OCI-LY3 (cell line): Measurements from ENCODE around the gene DCAF17.

Source experiments
- H2AFZ ChIP-seq: fragments of 200-600, 300-600 bp; shearing (Covaris generic); 2 replicates; pipeline ENCODE4 v1.6.0; 2014; ENCODE audit warnings: antibody characterized with exemption, low read depth, low read length
- H3K27ac ChIP-seq: fragments of 200-600, 300-600 bp; sonication (generic); 2 replicates; pipeline ENCODE4 v1.5.1; 2014; ENCODE audit warnings: mild to moderate bottlenecking, low read length, moderate library complexity, mixed read lengths
- H3K27me3 ChIP-seq: fragments of 200-600, 300-600 bp; sonication (generic); 2 replicates; pipeline ENCODE4 v1.6.1; 2014; ENCODE audit warnings: low read depth, low read length, mixed read lengths
- H3K36me3 ChIP-seq: fragments of 200-600, 300-600 bp; sonication (generic); replicated peaks from 2 replicates; pipeline ENCODE3; 2014; ENCODE audit warnings: low read depth, low read length, mixed read lengths
- H3K4me1 ChIP-seq: fragments of 300-600, 200-600 bp; sonication (generic); 2 replicates; pipeline ENCODE4 v1.6.1; 2014; ENCODE audit warnings: low read length, mixed read lengths
- H3K4me2 ChIP-seq: fragments of 200-600, 300-600 bp; sonication (generic); 2 replicates; pipeline ENCODE4 v1.6.1; 2014; ENCODE audit warnings: low read length, mixed read lengths
- H3K4me3 ChIP-seq: fragments of 300-600, 200-600 bp; sonication (generic); 2 replicates; pipeline ENCODE4 v1.5.1; 2014; ENCODE audit warnings: antibody characterized with exemption, mild to moderate bottlenecking, low read length, moderate library complexity
- H3K79me2 ChIP-seq: fragments of 300-600, 200-600 bp; shearing (Covaris generic); 2 replicates; pipeline ENCODE4 v1.6.1; 2014; ENCODE audit warnings: mild to moderate bottlenecking, low read length, mixed read lengths
- H3K9ac ChIP-seq: fragments of 300-600, 200-600 bp; shearing (Covaris generic); 2 replicates; pipeline ENCODE4 v1.6.0; 2014; ENCODE audit warnings: mild to moderate bottlenecking, low read length, moderate library complexity
- H3K9me3 ChIP-seq: fragments of 200-600, 300-600 bp; shearing (Covaris generic); 2 replicates; pipeline ENCODE4 v1.6.1; 2014; ENCODE audit warnings: low read length, mixed read lengths; ENCODE audit not compliant: insufficient read depth
- H4K20me1 ChIP-seq: fragments of 200-600, 300-600 bp; sonication (generic); 2 replicates; pipeline ENCODE4 v1.6.1; 2016; ENCODE audit warnings: low read length, mixed read lengths; ENCODE audit not compliant: insufficient read depth
- CTCF ChIP-seq: fragments of 200-600, 300-600 bp; sonication (generic); IDR thresholded peaks from 2 replicates; pipeline ENCODE4 v1.5.1; 2014; ENCODE audit warnings: antibody characterized with exemption, low read length, low read depth
- EZH2phosphoT487 ChIP-seq: fragments of 200-600 bp; shearing (Covaris generic); IDR thresholded peaks from 2 replicates; pipeline ENCODE4 v1.6.1; 2018; ENCODE audit warnings: antibody characterized with exemption, mixed run types, low read depth

Gene DCAF17

GRCh38 chr2:171410101-171410500 lies 23.9 kb upstream of the DCAF17 start:
- no peaks in the 10 kb centered on the region for H3K36me3 ChIP-seq
- TF ChIP-seq CTCF (no peak), EZH2phosphoT487 (no peak)
- H4K20me1 ChIP-seq, result no peaks in the 10 kb centered on the region
- H3K4me2 ChIP-seq, result no peak overlapping the region
- H2AFZ ChIP-seq, result no peak overlapping the region
- no peak overlapping the region for H3K9ac ChIP-seq
- H3K4me1 ChIP-seq, result peaks cover 23% of the 10 kb centered on the region
- H3K79me2 ChIP-seq, result no peaks in the 10 kb centered on the region
- H3K9me3 ChIP-seq, result no peaks in the 10 kb centered on the region
- H3K27me3 ChIP-seq, result no peaks in the 10 kb centered on the region
- H3K4me3 ChIP-seq, result no peak overlapping the region
- no peak overlapping the region for H3K27ac ChIP-seq

- H3K9me3 ChIP-seq, result no peaks in the 10 kb centered on the region
- no peaks in the 10 kb centered on the region for H4K20me1 ChIP-seq
- H3K27me3 ChIP-seq, result no peaks in the 10 kb centered on the region
- H3K36me3 ChIP-seq, result no peaks in the 10 kb centered on the region
- no peak overlapping the region for H3K9ac ChIP-seq
- H3K4me2 ChIP-seq, result no peak overlapping the region
- TF ChIP-seq EZH2phosphoT487 (no peak), CTCF (no peak)
- no peak overlapping the region for H3K4me3 ChIP-seq
- no peak overlapping the region for H3K27ac ChIP-seq
- no peak overlapping the region for H2AFZ ChIP-seq
- no peaks in the 10 kb centered on the region for H3K79me2 ChIP-seq
- peaks cover 19% of the 10 kb centered on the region for H3K4me1 ChIP-seq
These were observed 23.4 kb upstream of the DCAF17 start for GRCh38 chr2:171410624-171411023.

GRCh38 chr2:171411214-171411613 lies 22.8 kb upstream of the DCAF17 start:
- Histone ChIP-seq H2AFZ (no peak overlapping the region), H4K20me1 (no peaks in the 10 kb centered on the region), H3K27me3 (no peaks in the 10 kb centered on the region), H3K9ac (no peak overlapping the region), H3K4me3 (no peak overlapping the region), H3K79me2 (no peaks in the 10 kb centered on the region), H3K4me1 (peaks cover 17% of the 10 kb centered on the region), H3K36me3 (no peaks in the 10 kb centered on the region), H3K9me3 (no peaks in the 10 kb centered on the region), H3K27ac (no peak overlapping the region), H3K4me2 (no peak overlapping the region)
- TF ChIP-seq CTCF, result no peak
- no peak for TF ChIP-seq EZH2phosphoT487

GRCh38 chr2:171411791-171412483 lies 22.1 kb upstream of the DCAF17 start:
- Histone ChIP-seq H3K4me2 (no peak overlapping the region), H3K27ac (no peak overlapping the region), H3K4me3 (no peak overlapping the region), H3K4me1 (peaks cover 12% of the 10 kb centered on the region), H3K36me3 (no peaks in the 10 kb centered on the region), H3K27me3 (no peaks in the 10 kb centered on the region), H2AFZ (no peak overlapping the region), H3K79me2 (no peaks in the 10 kb centered on the region), H4K20me1 (no peaks in the 10 kb centered on the region), H3K9me3 (no peaks in the 10 kb centered on the region), H3K9ac (no peak overlapping the region)
- no peak for TF ChIP-seq EZH2phosphoT487
- no peak for TF ChIP-seq CTCF
